Measurements from ENCODE around the gene ZNF177. TPM values are rescaled to one million over a fixed set of nuclear protein-coding genes. Genes with fewer than 3 reads are reported as not detected.
"Not testable (repeated sequence)": the region's sequence is repeated elsewhere in the genome, so short reads cannot be mapped to it uniquely, and the experiment has no call there.

The ZNF177 gene
- total RNA-seq (1 to 10 TPM; 3.0 to 5.5 (median 3.3) TPM), polyA plus RNA-seq (1 to 10 TPM in 1 of 3 donors, not detected in 2; 1.2 TPM)

GRCh38 chr19:9362905-9363304 is at the start of gene ZNF177:
Gene ZNF177 (plus strand): TSS chr19:9363013. CDS start chr19:9378312, 15,299 bp downstream.
- TF ChIP-seq POLR2A (IDR thresholded peaks at IDR 0.05) (no peak), POLR2AphosphoS5 (IDR thresholded peaks at IDR 0.05) (no peak), EP300 (IDR thresholded peaks at IDR 0.05) (no peak)
- TF ChIP-seq, protein P1, sequence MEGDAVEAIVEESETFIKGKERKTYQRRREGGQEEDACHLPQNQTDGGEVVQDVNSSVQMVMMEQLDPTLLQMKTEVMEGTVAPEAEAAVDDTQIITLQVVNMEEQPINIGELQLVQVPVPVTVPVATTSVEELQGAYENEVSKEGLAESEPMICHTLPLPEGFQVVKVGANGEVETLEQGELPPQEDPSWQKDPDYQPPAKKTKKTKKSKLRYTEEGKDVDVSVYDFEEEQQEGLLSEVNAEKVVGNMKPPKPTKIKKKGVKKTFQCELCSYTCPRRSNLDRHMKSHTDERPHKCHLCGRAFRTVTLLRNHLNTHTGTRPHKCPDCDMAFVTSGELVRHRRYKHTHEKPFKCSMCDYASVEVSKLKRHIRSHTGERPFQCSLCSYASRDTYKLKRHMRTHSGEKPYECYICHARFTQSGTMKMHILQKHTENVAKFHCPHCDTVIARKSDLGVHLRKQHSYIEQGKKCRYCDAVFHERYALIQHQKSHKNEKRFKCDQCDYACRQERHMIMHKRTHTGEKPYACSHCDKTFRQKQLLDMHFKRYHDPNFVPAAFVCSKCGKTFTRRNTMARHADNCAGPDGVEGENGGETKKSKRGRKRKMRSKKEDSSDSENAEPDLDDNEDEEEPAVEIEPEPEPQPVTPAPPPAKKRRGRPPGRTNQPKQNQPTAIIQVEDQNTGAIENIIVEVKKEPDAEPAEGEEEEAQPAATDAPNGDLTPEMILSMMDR (IDR thresholded peaks at IDR 0.05) = no peak
- intact Hi-C loops (cut with DNase I) = no loop called here
- Histone ChIP-seq H3K4me1 (no peaks in the 10 kb centered on the region), H3K4me3 (peak within 1 kb of the TSS in 2 of 4 donors; percentile 0 to 17), H3K27ac (no peak within 1 kb of the TSS), H3K27me3 (peaks cover 0 to 4% (median 0%) of the 10 kb centered on the region in 3 donors), H3K9me3 (peaks cover 18 to 63% (median 43%) of the 10 kb centered on the region in 4 donors), H3K36me3 (peaks cover 0 to 27% (median 12%) of the 10 kb centered on the region in 4 donors)
- 4 to 22% methylated on average over 28 of the region's 28 CpGs for WGBS, 2 donors
- DNase-seq = no peak

- Histone ChIP-seq H3K27ac (no peak overlapping the region), H3K27me3 (no peaks in the 10 kb centered on the region), H3K4me1 (peaks cover 0 to 7% (median 3%) of the 10 kb centered on the region in 4 donors), H3K4me3 (no peak overlapping the region), H3K9me3 (peaks cover 0 to 3% (median 0%) of the 10 kb centered on the region in 4 donors), H3K36me3 (no peaks in the 10 kb centered on the region)
- TF ChIP-seq POLR2A (IDR thresholded peaks at IDR 0.05) = no peak
- no peak for TF ChIP-seq EP300 (IDR thresholded peaks at IDR 0.05)
- TF ChIP-seq POLR2AphosphoS5 (IDR thresholded peaks at IDR 0.05) = no peak
- TF ChIP-seq, protein P1 (IDR thresholded peaks at IDR 0.05) = no peak
- intact Hi-C loops (cut with DNase I) = loop anchor here (5.0 to 10.0 kb wide), 3 partner anchors 124 to 479 kb away; partner anchors contain the start of genes MBD3L1, ZNF266 and ZNF558
- no peak for DNase-seq
- WGBS, 2 donors = 73 to 76% methylated on average over 4 of the region's 4 CpGs
Observed at GRCh38 chr19:9313756-9314155, 49.1 kb upstream of the ZNF177 start.

DNA sequence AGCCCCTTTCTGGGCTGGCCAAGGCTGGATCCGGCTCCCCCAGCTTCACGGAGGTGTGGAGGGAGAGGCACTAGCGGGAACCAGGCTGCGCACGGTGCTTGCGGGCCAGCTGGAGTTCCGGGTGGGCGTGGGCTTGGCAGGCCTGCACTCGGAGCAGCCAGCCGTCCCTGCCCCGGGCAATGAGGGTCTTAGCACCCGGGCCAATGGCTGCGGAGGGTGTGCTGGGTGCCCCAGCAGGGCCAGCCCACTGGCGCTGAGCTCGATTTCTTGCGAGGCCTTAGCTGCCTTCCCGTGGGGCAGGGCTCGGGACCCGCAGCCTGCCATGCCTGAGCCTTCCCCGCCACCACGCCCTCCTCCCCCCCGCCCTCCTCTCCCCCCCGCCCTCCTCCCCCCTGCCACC is 41.5 kb upstream of the ZNF177 start:
- TF ChIP-seq POLR2A (IDR thresholded peaks at IDR 0.05) = no peak
- TF ChIP-seq POLR2AphosphoS5 (IDR thresholded peaks at IDR 0.05) = no peak
- TF ChIP-seq, protein P1 (IDR thresholded peaks at IDR 0.05) = no peak
- no peak for TF ChIP-seq EP300 (IDR thresholded peaks at IDR 0.05)

GRCh38 chr19:9321756-9322155 is 41.1 kb upstream of the ZNF177 start:
- not testable (repeated sequence) for H3K27me3 ChIP-seq, H3K4me1 ChIP-seq, H3K4me3 ChIP-seq, H3K9me3 ChIP-seq, H3K27ac ChIP-seq, DNase-seq, H3K36me3 ChIP-seq
- intact Hi-C loops (cut with DNase I) = loop anchor here (5.0 kb wide), 2 partner anchors 216 to 261 kb away; partner anchors contain the start of genes ZNF121 and ZNF426
- 95 to 96% methylated on average over 11 of the region's 14 CpGs for WGBS, 2 donors

More for the DNA sequence above, 41.5 kb upstream of the ZNF177 start:
- intact Hi-C loops (cut with DNase I) = loop anchor here (5.0 kb wide), 2 partner anchors 216 to 261 kb away; partner anchors contain the start of genes ZNF121 and ZNF426
- 96 to 98% methylated on average over 22 to 23 of the region's 23 CpGs for WGBS, 2 donors
- Histone ChIP-seq H3K4me1 (peaks cover 0 to 7% (median 7%) of the 10 kb centered on the region in 4 donors), H3K4me3 (no peak overlapping the region), H3K9me3 (peaks cover 0 to 6% (median 3%) of the 10 kb centered on the region in 4 donors), H3K27me3 (no peaks in the 10 kb centered on the region), H3K27ac (no peak overlapping the region), H3K36me3 (no peaks in the 10 kb centered on the region)
- DNase-seq = no peak

DNA sequence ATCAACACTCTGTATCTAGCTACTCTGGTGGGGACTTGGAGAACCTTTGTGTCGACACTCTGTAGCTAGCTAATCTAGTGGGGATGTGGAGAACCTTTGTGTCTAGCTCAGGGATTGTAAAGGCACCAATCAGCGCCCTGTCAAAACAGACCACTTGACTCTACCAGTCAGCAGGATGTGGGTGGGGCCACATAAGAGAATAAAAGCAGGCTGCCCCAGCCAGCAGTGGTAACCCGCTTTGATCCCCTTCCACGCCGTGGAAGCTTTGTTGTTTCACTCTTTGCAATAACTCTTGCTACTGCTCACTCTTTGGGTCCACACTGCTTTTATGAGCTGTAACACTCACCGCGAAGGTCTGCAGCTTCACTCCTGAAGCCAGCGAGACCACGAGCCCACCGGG is 40.6 kb upstream of the ZNF177 start:
- H3K4me1 ChIP-seq = not testable (repeated sequence)
- 95% methylated on average over 10 of the region's 10 CpGs for WGBS, 2 donors

More for the DNA sequence above, 40.6 kb upstream of the ZNF177 start:
- not testable (repeated sequence) for H3K27me3 ChIP-seq, H3K36me3 ChIP-seq, DNase-seq, H3K9me3 ChIP-seq, H3K4me3 ChIP-seq, H3K27ac ChIP-seq
- intact Hi-C loops (cut with DNase I) = loop anchor here (5.0 kb wide), 2 partner anchors 215 to 260 kb away; partner anchors contain the start of genes ZNF121 and ZNF426

Measured in sigmoid colon (tissue), 7 donors.